ENCODE data around the gene SLC2A6.

SLC2A6 gene

GRCh38 chr9:133468777-133469421, 10.0 kb downstream of the SLC2A6 start:
- Mint-ChIP-seq H3K27me3 (ENCODE audit: low read depth) (no peaks in the 10 kb centered on the region), H3K4me3 (no peak overlapping the region), H3K36me3 (ENCODE audit: low read depth) (peaks cover 8% of the 10 kb centered on the region), H3K4me1 (no peaks in the 10 kb centered on the region), H3K27ac (no peak overlapping the region), H3K9me3 (no peaks in the 10 kb centered on the region)
- TF ChIP-seq, protein P1, sequence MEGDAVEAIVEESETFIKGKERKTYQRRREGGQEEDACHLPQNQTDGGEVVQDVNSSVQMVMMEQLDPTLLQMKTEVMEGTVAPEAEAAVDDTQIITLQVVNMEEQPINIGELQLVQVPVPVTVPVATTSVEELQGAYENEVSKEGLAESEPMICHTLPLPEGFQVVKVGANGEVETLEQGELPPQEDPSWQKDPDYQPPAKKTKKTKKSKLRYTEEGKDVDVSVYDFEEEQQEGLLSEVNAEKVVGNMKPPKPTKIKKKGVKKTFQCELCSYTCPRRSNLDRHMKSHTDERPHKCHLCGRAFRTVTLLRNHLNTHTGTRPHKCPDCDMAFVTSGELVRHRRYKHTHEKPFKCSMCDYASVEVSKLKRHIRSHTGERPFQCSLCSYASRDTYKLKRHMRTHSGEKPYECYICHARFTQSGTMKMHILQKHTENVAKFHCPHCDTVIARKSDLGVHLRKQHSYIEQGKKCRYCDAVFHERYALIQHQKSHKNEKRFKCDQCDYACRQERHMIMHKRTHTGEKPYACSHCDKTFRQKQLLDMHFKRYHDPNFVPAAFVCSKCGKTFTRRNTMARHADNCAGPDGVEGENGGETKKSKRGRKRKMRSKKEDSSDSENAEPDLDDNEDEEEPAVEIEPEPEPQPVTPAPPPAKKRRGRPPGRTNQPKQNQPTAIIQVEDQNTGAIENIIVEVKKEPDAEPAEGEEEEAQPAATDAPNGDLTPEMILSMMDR (IDR thresholded peaks at IDR 0.05; ENCODE audit: unreplicated experiment in 3 of 3) = no peak

- peaks cover 8% of the 10 kb centered on the region for H3K36me3 Mint-ChIP-seq (ENCODE audit: low read depth)
- H3K4me1 Mint-ChIP-seq = no peaks in the 10 kb centered on the region
- H3K4me3 Mint-ChIP-seq = no peak overlapping the region
- no peaks in the 10 kb centered on the region for H3K9me3 Mint-ChIP-seq
- no peaks in the 10 kb centered on the region for H3K27me3 Mint-ChIP-seq (ENCODE audit: low read depth)
- H3K27ac Mint-ChIP-seq = no peak overlapping the region
- TF ChIP-seq, protein P1 (IDR thresholded peaks at IDR 0.05; ENCODE audit: unreplicated experiment in 3 of 3) = no peak
Observed at GRCh38 chr9:133468374-133468773, 10.5 kb downstream of the SLC2A6 start.

- Mint-ChIP-seq H3K4me1 (no peaks in the 10 kb centered on the region), H3K36me3 (ENCODE audit: low read depth) (peaks cover 8% of the 10 kb centered on the region), H3K4me3 (no peak overlapping the region), H3K27me3 (ENCODE audit: low read depth) (no peaks in the 10 kb centered on the region), H3K9me3 (no peaks in the 10 kb centered on the region), H3K27ac (no peak overlapping the region)
- TF ChIP-seq, protein P1 (IDR thresholded peaks at IDR 0.05; ENCODE audit: unreplicated experiment in 3 of 3) = no peak
Observed at GRCh38 chr9:133467101-133467500, 11.8 kb downstream of the SLC2A6 start.

DNA sequence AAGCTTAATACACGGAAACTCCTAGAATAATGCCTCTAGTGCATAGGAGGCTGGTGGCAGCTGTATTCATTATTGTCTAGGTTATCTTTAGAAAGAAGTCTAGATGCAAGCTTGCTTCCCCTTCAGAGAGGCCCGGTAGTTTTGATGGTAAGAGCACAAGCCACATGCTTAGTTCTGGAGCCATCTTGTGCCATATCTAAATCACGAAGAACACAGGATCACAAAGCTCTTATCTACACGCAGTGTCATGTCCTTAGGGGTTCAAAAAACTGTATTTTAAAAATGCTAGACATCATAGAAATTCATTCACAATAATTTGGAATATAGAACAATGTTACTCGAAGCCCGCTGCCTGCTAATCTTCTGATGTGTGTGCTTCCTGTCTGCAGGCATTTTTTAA, 12.9 kb downstream of the SLC2A6 start:
- Mint-ChIP-seq H3K27ac (no peak overlapping the region), H3K27me3 (ENCODE audit: low read depth) (no peaks in the 10 kb centered on the region), H3K4me3 (no peak overlapping the region), H3K9me3 (no peaks in the 10 kb centered on the region), H3K4me1 (peaks cover 9% of the 10 kb centered on the region), H3K36me3 (ENCODE audit: low read depth) (peaks cover 8% of the 10 kb centered on the region)
- TF ChIP-seq, protein P1 (IDR thresholded peaks at IDR 0.05; ENCODE audit: unreplicated experiment in 3 of 3) = no peak

DNA sequence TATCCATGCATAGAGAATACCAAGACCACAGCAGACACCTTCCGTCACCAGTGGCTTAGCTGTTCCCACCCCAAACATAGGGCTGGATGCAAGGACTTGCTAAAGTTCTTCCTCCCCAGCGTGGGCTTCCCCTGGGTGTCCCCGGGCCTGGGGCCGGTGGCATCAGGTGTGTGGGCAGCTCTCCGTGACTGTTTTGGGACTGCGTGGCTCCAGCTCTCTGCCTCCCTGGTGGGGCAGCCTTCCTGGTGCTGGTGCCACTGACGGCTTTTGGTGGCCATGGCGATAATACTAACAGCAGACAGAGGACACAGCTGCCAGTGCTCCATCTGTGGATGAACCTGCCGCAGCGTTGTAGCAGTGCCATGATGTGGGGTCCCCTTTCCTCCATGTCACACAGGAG, 14.3 kb downstream of the SLC2A6 start:
- Mint-ChIP-seq H3K27me3 (ENCODE audit: low read depth) (no peaks in the 10 kb centered on the region), H3K9me3 (no peaks in the 10 kb centered on the region), H3K4me1 (peaks cover 10% of the 10 kb centered on the region), H3K4me3 (no peak overlapping the region), H3K36me3 (ENCODE audit: low read depth) (peaks cover 8% of the 10 kb centered on the region), H3K27ac (no peak overlapping the region)
- TF ChIP-seq, protein P1 (IDR thresholded peaks at IDR 0.05; ENCODE audit: unreplicated experiment in 3 of 3) = no peak
